Measurements from ENCODE around the gene THOC1.
"Not testable (repeated sequence)": the region's sequence is repeated elsewhere in the genome, so short reads cannot be mapped to it uniquely, and the experiment has no call there.

Gene THOC1, protein sequence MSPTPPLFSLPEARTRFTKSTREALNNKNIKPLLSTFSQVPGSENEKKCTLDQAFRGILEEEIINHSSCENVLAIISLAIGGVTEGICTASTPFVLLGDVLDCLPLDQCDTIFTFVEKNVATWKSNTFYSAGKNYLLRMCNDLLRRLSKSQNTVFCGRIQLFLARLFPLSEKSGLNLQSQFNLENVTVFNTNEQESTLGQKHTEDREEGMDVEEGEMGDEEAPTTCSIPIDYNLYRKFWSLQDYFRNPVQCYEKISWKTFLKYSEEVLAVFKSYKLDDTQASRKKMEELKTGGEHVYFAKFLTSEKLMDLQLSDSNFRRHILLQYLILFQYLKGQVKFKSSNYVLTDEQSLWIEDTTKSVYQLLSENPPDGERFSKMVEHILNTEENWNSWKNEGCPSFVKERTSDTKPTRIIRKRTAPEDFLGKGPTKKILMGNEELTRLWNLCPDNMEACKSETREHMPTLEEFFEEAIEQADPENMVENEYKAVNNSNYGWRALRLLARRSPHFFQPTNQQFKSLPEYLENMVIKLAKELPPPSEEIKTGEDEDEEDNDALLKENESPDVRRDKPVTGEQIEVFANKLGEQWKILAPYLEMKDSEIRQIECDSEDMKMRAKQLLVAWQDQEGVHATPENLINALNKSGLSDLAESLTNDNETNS

DNA sequence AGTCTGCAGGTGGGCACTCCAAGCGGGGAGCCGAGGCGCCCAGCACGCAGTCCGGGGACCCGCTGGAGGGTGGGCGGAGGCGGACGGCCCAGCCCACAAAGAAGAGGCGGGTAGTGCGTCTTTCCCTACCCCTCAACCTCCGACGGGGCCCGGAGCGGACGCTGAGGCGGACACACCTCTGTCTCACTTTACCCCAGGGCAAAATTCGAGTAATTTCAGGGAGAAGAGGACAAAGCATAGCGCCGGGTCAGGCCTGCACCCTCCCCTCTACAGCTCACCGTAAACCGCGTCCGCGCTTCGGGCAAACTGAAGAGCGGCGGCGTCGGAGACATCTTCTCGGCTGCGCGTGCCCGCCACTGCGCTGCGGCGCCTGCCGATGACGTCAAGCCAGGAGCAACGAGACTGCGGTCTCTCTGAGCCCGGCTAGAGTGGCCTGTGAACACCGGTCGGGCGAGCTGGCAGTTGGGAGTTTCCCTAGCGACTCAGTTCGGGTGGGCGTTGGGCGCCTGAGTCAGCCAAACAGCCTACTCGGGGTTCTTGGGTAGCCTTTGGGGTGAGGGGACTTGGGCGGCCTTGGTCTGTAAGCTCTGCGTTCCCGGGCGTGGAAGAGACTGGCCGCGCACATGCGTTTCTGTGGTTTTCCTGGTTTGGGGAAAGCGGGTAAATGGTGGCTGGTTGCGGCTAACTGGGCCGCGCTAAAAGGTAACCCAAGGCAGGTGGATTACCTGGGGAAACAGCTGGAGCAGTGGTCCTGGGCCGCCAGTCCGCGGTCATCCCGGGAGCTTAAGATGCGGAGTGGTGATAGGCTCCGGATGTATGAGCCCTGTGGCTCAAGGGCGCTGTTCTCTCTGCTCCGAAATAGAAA, at the start of gene THOC1:
THOC1 (minus strand) TSS at position 360 of the 865 bp plus-strand sequence; CDS start at position 332, 28 bp downstream.
- peak; percentile 34 to 94 (median 84) for DNase-seq

DNA sequence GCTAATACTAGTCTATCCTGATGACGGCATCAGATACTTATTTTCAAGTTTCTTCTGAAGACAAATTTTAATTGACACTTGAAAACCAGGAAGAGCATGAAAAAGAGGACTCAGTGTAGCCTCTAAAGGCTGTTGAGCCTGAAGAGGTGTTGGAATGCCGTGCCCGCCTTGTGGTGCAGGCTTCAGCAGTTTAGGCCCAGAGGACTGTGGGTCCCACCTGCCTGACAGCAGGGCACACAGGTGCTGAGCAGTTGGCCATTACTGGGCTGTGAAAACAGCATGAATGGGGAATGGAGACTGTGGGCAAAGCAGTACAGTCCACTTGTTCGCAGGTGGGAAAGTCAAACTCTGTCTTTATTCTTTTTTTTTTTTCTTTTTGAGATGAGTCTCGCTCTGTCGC, 49.8 kb upstream of the THOC1 start:
- DNase-seq, result no peak

DNA sequence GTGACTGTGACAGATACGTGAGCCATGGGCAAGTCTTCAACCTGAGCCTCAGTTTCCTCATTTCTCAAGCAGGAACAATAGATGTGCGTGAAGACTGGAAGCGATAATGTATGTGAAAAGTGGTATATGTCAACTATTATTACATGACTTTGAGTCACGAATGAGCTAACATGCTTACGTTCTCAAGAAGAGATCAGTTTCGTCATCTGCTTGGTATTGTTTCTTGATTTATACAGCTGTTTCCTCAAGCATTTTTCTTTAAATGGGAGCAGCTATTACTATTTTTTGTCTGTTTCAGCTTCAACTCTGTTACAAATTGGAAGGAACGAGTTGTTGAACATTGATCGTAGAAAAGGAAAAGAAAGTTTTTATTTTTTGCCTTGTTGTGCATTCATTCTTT, 48.5 kb upstream of the THOC1 start:
- no peak for DNase-seq

DNA sequence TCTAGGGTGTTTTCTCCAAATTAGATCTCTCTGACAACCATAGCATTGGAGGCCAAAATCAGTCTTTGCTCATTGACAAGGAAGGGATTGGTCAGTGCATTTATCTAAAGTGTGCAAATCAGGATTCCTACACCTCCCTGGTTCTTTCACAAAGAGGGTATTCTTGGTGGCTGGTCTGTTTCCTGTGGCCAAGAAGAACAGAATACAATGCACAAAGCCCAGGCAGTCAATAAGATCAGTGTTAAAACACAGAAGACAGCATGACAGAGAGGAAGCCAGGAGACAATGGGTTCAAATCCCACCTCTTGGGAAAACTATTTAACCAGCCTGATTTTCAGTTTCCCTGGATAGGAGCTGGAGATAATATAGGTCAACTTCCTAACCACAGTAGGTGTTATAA, 46.1 kb upstream of the THOC1 start:
- DNase-seq, result no peak

DNA sequence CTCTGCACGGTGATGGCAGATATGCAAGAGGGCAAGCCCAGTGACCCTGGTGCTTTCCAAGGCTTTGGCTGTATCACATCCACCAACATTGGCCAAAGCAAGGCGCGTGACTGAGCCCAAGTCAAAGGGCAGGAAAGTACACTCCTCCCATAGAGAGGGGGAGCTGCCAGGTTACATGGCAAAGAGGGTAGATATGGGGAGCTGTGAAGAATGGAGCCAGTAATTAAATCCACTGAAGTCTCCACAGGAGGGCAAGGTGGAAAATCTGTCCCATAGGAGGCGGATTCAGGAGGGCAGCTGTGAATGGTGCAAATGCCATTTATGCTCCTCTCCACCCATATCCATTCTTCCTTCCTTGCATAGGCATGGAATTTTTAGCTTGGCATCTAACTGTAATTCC, 44.6 kb upstream of the THOC1 start:
- no peak for DNase-seq

DNA sequence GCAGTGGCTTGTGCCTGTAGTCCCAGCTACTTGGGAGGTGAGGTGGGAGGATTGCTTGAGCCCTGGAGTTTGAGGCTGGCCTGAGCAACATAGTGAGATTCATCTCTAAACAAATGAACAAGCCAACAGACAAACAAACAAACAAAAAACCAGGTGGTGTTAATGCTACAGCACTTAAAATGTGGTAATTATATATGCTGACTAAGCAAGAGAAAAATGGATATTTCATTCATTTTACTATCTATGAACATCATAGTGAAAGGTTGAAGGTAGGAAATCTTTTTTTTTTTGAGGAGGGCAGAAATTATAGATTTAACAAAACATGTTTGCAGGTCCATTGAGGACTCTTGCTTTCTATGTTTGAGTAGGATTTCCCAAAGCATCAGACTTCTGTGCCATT, 42.2 kb upstream of the THOC1 start:
- no peak for DNase-seq

DNA sequence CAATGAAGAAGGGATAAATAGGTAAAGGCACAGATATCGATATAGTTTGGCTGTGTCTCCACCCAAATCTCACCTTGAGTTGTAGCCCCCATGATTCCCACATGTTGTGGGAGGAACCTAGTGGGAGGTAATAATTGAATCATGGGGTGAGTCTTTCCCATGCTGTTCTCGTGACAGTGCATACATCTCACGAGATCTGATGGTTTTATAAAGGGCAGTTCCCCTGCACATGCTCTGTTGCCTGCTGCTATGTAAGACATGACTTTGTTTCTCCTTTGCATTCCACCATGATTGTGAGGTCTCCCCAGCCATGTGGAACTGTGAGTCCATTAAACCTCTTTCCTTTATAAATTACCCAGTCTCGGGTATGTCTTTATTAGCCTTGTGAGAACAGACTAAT, 40.2 kb upstream of the THOC1 start:
- DNase-seq, result not testable (repeated sequence)

DNA sequence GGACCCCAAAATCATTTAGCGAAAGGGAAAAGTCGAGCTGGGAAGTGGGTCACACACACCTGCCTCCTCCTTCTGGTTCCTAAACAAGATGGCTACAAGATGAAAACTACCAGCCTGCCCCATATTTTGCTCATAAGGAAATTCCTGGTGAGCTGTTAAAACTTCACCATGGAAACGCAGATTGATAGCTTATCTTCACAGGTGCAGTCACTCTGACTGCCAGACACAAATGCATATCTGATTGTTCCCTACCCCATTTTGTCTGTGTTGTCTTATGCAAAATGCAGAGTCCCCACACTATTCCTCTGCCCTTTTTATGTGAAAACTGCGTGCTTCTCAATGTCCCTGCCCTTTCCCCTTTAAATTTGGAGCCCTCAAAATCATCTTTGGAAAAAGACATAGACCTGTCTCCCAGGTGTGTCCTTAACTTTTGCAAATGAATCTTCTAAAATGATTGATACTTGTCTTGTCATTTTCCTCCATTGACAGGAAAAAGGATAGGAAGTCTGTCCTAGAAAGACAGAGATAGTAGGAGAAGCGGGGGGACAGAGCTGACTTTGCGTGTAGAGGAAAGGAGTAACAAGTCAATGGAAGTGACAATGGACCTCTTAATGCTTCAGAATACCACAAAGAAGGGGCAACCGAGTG, 38.9 kb upstream of the THOC1 start:
- DNase-seq, result no peak

DNA sequence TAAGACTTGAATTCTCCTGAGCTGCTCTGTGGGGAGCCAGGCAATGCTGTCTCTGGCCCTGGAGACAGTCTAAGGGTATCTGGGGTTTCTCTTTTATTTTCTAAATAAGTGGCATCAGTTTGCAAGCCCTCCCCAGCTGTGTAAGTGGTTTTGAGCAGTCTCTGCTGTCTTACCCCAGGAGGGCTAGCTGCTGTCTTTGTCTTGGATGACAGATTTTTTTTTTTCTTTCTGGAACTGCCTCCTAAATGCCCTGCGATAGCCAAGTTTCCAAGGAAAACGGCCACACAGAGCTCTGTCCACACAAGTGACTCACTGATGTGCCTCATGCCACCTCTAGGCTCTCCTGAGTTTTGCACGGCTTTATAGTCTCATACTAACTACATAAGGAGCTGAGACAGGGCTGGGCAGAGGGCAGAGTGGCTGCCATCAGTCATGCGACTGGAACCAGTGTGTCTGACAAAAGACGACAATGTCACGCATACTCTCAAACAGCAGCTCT, 37.2 kb upstream of the THOC1 start:
- no peak for DNase-seq

DNA sequence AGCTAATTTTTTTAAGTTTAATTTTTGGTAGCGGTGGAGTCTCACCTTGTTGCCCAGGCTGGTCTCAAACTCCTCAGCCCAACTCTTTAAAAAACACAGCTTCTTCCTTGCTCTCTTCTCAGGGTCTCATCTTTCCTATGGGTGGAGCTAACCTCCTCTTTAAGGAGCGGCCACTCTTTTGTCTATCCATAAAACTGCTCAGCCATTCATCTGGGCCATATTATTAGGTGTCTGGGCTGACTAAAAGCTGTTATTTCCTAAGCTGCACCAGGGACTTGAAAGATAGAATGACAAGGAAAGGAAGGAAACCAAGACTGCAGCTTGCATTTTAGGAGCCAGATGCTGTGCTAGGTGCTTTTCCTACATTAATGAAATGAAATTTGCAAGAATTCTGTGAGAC, 35.8 kb upstream of the THOC1 start:
- DNase-seq, result no peak

DNA sequence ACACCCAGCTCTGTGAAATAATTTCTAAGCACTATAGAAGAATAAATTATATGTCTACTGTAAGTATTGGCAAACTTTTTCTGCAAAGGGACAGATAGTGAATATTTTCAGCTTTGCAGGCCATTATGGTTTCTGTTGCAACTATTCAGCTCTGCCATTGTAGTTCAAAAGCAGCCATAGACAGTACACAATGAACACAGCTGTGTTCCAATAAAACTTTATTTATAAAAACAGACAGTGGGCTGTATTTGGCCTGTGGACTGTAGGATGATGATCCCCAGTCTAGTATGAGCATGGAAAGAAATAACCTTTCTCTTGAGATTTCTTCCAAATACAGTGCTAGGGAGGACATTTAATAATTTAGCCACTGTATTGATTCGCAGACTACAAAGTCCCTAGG, 35.2 kb upstream of the THOC1 start:
- DNase-seq, result no peak

DNA sequence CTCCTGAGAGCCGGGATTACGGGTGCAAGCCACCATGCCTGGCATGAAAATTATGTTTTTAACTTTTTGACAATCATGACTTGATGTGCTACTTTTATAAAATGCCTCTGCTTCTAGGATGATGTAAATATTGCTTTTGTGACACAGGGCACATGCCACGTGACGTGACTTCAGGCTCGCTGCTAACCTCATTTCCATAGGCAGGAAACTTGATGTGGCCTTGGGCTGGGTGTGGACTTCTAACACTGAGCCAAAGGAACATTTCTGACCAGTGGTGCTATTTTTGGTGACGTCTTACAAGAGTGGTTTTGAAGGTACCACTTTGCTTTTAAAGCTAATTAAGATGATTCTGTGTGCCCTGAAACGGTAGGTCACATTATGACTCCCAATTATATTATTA, 34.2 kb upstream of the THOC1 start:
- DNase-seq, result no peak

DNA sequence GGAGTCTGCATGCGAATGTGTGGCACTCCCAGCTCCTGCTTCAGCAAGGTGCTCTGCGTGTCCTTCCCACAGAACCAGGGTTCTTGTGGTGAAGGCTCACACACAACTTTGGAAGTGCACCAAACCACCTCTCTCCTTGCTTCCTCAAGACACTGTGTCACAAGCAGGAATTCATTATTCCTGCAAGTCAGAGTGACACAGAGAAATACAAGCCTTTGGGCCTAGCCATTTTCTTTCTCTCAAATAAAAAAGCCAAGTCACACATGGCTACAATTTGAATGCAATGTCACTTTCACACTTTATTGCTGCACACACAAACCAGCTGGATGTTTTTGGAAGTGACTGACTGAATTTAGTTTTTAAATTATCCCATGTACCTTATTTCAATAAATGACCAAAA, 30.1 kb upstream of the THOC1 start:
- no peak for DNase-seq

DNA sequence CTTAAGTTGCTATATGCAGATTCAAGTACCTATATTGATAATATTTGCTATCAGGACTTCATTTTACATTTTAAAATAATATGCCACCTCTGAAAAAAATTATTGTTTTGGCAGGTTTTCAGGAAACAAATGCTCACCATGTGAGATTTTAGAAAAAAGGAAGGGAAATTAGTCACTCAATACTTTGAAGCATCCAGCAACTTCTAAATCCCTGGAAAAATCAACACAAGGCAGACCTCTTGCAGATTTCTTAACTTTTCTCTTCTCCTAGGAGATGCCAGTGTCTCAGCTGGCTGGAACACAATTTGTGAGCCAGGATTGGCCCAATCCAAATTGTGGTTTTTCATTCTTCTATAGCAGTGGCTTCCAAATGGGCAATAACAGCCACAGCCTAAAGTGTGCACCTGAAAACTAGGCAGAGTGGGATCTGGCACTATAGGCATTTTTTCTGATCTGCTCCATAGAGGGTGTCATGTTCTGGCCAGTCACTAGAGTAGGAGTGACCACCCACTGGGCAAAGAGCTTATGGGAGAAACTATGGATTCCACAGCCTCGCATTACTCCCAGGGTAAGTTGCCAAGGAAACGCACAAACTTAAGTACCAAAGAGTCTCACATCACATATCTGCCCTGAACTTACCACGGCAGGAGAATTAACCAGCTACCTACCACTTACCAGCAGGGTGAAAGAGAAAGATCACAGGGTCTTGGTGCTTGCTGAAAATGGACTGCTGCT, 28.1 kb upstream of the THOC1 start:
- no peak for DNase-seq

DNA sequence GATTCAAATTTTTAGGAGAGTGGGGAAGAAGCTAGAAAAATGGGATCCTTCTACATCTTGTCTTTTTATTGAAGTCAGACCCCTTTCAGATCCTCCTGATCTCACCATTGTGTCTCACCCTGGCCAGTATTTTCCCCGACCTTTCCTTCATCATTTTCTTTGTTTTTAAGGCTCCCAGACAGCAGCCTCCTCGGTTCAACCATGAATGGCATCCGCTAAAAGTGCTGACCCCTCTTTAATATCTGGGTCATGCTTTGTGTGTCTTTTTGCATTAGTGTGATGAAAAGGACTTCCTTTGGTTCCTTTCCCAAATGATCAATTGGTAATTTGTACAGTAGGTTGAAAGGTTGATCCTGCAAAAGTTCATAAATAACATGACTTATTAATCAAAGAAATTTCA, 26.7 kb upstream of the THOC1 start:
- DNase-seq, result no peak

DNA sequence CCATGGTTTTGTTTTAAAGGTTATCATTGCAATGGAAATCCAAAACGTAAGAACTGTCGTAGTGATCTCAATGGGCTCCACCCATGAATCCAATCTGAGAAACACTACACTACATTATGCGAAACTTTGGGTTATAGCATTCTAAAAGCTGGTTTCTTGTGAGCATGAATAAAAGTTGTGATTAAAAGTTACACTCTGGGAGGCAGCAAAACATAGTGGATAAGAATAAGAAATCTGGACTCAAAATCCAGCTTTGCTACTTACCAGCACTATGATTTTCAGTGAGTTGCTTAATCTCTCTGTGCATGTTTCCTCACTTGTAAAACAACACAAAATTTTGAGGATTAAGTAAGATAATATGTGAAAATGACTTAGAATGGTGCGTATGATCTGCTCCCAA, 25.7 kb upstream of the THOC1 start:
- no peak for DNase-seq

DNA sequence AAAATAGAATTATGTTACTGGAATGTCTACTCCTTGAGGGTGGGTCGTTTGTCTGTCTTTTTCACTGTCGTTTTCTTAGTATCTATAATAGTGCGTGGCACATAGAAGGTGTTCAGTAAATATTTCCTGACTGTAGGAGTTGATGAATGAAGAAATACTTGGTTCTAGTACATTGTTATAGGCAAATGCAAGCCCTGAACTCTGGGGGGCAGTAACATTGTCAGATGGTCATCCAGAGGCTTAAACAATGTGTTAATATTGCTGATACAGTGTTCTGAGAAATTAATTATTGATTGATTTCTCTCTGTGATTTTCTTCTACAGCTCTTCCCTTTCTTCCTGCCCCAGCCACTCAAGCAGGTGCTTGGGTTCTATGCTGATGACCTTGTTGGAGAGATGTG, 24.4 kb upstream of the THOC1 start:
- no peak for DNase-seq

DNA sequence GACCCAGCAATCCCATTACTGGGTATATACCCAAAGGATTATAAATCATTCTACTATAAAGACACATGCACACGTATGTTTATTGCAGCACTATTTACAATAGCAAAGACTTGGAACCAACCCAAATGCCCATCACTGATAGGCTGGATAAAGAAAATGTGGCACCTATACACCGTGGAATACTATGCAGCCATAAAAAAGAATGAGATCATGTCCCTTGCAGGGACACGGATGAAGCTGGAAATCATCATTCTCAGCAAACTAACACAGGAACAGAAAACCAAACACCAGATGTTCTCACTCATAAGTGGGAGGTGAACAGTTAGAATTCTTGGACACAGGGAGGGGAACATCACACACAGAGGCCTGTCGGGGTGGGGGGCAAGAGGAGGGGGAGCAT, 22.1 kb upstream of the THOC1 start:
- DNase-seq, result not testable (repeated sequence)

DNA sequence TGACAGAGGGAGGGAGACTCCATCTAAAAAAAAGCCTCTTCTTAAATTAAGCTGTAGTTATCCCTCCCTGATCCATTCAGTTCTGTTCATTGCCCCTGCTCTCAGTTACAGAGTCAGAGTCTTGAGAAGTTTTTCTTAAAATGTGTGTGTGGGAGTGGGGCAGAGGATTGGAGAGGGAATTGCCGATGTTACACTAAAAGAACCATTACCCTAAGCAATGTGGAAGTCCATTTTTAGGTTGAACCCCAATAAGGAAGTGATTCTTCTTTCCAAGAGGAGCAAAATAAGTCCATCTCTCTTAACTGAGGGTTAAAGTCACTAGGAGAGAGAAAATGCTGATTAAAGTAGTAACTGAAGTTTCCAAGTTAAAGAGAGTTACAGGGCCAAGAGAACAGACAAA, 21.2 kb upstream of the THOC1 start:
- DNase-seq, result no peak

DNA sequence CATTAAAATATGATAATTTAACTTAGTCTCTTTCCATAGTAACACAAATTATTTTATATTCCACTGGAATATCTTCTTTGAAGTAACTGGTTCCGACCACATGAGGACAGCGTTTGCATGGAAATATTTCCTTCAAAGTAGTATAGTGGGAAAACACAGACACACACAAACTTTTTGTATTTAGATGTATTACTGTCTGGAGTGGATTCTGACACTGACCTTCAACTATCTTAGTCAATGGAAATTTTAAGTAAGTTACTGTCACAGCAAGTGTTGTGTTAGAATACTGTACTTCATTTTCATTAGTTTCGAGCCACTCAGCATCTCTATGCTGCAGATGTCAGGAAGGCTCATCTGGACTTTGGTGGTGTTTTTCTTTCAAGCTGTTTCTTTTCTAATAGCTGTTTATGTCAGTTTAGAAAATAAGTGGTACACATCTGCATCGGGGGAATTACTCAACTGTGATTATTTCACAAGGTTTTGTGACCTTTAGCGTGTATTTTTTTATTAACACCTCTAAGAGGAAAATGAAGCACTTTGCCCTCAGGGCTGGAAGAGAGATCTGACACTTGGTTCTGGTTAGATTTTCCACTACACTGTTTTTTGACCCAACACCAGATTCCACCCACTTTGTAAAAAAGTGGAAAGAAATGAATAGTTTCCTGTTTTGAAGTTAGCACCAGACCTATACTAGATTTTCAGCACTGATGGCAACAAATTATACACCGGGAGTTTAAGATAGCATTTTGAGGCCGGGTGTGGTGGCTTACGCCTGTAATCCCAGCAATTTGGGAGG, 18.9 kb upstream of the THOC1 start:
- peak in 3 of 56 donors; percentile 2 to 48 (median 11) for DNase-seq

Measured in amygdala (tissue), 56 donors.